GM18858 (cell line): ENCODE results near the gene KCNC3.

ENCODE experiments used
- ATAC-seq: cut with Tn5 transposase; IDR thresholded peaks from one replicate; pipeline ENCODE4 v1.9.1; 2021; ENCODE audit not compliant: unreplicated experiment

KCNC3 gene

DNA sequence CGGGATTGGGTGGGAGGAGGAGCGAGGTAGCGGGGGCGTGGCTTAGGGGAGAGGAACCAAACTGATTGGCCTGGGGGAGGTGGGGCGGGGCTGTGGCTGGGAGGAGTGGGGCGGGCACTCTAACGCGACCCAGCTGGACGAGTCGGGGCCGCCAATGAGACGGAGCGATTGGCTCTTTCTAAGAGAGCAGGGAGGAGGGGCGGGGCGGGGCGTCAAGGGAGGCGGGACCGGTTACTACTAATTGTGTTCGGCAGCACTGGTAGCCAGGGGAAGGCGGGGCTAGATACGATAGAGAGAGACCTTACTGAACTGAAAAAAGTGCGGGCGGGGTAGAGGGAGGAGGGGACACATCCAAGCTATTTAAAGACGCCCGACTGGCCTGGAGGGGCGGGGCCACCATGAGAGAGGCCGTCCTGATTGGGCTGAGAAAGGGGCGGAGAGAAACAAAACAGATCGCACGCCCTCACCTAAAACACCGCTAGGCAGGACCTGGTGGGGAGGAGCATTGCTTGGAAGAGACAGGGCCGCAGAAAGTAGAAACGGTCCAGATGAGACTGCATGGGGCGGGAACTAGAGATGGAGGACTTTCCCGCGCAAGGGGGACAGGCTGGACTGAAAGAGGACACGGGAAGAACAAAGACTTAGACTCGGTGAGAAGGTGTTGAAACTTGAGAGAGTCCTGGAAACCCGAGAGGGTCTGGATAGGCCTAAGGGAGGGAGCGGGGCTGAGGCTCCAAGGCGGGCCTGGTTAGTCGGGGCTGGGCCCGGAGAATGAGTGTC, at the start of gene KCNC3:
Gene KCNC3, minus strand, starts transcription at position 232 of the 780 bp plus-strand sequence. CDS start 295 bp downstream, outside the sequence.
- peak; percentile 30 for ATAC-seq

- ATAC-seq, result no peak
Measured at GRCh38 chr19:50378863-50379236, 49.7 kb upstream of the KCNC3 start.

DNA sequence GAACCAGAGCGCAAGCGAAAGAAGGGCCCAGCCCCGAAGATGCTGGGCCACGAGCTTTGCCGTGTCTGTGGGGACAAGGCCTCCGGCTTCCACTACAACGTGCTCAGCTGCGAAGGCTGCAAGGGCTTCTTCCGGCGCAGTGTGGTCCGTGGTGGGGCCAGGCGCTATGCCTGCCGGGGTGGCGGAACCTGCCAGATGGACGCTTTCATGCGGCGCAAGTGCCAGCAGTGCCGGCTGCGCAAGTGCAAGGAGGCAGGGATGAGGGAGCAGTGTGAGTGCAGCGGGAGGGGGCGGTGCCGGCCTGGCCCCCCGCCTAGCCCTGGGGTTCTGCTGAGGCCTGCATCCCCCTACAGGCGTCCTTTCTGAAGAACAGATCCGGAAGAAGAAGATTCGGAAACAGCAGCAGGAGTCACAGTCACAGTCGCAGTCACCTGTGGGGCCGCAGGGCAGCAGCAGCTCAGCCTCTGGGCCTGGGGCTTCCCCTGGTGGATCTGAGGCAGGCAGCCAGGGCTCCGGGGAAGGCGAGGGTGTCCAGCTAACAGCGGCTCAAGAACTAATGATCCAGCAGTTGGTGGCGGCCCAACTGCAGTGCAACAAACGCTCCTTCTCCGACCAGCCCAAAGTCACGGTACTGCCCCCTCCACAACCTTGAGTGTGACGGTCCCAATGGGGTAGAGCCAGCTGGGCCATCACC, 49.1 kb upstream of the KCNC3 start:
- no peak for ATAC-seq

- no peak for ATAC-seq
Measured at GRCh38 chr19:50377517-50377916, 48.3 kb upstream of the KCNC3 start.

DNA sequence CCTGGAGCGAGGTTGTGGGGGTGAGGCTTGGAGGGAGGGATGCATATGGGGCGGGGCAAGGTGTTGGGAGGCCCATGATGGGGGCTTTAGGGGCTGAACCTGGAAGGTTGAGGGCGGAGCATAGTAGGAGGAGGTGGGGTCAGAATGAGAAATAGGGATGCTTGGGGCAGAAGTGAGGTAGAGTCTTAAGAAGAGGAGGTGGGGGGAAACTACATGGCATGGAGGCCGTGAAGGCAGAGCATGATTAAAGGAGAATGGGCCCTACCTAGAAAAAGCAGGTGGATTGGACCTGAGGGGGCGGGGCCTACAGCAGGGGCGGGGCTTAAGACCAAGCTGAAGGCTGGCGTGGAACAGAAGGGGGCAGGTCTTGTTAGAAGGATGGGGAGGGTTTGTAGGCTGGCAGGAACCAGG, 47.9 kb upstream of the KCNC3 start:
- ATAC-seq, result no peak

- peak; percentile 75 for ATAC-seq
Measured at GRCh38 chr19:50376166-50377050, 47.2 kb upstream of the KCNC3 start, which contains the start of gene NR1H2. Gene NR1H2, plus strand, starts transcription at chr19:50376457. Its CDS starts 1,149 bp downstream, at chr19:50377606.

GRCh38 chr19:50371914-50372475, 42.8 kb upstream of the KCNC3 start:
- no peak for ATAC-seq

GRCh38 chr19:50368649-50369570, 39.7 kb upstream of the KCNC3 start:
- ATAC-seq, result no peak

DNA sequence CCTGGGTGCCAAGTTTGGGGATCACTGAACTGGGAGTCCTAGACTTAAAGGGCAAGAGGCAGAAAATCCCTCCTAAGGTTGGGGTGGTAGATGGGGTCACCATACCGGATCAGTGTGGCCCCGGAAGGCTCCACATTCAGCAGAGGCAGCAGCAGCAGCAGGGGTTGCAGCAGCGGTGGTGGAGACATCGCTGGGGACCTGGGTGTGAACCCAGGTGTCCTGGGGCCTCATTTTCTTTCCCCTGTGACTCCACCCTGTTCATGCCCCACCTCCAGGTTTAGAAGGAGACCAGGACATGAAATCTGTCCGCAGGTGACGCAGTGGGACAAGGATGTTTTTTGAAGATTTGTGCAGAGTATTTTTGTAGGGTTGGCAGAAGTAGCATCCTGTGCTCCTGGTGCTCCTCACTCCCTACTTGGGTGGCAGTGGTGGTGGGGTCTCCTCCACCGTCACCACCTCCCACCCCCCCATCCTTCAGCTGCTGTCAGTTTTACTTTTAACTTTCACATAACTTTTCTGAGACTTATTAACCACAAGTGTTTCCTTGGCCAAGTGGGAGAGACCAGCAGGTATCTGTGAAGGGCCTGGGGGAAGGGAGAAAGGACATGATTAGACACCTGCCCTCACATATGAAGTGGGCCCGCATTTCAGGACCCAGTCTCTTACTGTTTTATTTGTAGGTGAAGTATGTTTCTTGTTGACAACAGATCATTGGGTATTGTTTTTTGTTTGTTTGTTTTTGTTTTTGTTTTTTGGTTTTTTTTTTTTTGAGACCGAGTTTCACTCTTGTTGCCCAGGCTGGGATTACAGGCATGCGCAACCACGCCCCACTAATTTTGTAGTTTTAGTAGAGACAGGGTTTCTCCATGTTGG, 36.5 kb upstream of the KCNC3 start, which contains the start of gene NAPSA:
Gene NAPSA, minus strand, starts transcription at position 206 of the 873 bp plus-strand sequence. Its CDS starts 18 bp downstream, at position 188.
- ATAC-seq, result no peak

- ATAC-seq, result no peak
Measured at GRCh38 chr19:50362656-50363424, 33.7 kb upstream of the KCNC3 start.

- no peak for ATAC-seq
Measured at GRCh38 chr19:50362030-50362412, 32.8 kb upstream of the KCNC3 start.

DNA sequence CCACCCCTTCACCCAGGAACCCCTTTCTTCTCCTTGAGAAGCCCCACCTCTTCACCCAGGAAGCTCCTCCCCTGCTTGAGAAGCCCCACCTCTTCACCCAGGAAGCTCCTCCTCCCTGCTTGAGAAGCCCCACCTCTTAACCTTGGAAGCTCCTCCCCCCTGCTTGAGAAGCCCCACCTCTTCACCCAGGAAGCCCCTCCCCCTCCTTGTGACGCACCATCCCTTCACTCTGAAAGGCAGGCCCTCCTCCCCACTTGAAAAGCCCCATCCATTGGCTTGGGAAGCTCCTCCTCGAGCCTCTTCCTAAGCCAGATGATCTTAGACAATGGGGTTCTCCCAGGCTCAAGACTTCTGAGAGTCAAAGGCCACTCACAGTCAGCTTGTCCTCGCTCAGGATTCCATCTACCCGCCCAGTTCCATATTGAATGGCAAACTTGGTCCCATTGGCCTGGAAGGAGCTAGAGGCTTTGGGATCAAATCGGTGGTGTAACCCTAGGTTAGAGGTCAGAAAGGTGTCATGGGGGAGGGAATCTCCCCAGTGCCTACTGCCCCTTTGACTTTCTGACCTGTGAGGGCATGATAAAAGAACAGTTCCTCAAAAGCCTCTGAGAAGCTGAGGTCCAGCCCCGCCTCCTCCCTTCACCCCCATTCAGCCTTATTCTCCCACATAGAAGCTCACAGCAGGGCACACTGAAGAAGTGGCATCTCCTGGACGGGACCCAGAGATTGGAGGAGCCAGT, 32.3 kb upstream of the KCNC3 start:
- ATAC-seq, result no peak

DNA sequence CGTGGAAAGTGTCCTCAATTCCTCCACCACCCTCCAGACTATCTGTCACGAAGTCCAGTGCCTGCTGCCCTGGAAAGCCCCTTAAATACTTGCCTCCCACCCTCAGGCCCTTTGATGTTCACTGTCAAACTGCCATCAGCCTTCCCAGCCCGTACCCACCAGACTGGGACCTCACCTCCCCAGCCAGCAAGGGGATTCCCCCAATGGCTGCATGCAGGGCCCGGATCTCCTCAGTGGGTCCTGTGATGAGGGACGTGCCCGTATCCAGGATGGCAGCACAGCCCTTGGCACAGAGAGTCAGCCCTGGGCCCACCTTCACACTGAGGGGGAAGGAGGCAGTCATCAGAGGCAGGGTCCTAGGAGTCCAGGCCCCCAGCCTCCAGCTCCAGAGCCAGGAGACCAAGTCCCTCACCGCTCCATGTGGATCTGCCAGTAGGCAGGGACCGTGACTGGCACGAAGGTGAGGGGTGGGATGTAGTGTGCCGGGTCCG, 30.2 kb upstream of the KCNC3 start:
- no peak for ATAC-seq

- no peak for ATAC-seq
Measured at GRCh38 chr19:50358483-50359327, 29.5 kb upstream of the KCNC3 start.

DNA sequence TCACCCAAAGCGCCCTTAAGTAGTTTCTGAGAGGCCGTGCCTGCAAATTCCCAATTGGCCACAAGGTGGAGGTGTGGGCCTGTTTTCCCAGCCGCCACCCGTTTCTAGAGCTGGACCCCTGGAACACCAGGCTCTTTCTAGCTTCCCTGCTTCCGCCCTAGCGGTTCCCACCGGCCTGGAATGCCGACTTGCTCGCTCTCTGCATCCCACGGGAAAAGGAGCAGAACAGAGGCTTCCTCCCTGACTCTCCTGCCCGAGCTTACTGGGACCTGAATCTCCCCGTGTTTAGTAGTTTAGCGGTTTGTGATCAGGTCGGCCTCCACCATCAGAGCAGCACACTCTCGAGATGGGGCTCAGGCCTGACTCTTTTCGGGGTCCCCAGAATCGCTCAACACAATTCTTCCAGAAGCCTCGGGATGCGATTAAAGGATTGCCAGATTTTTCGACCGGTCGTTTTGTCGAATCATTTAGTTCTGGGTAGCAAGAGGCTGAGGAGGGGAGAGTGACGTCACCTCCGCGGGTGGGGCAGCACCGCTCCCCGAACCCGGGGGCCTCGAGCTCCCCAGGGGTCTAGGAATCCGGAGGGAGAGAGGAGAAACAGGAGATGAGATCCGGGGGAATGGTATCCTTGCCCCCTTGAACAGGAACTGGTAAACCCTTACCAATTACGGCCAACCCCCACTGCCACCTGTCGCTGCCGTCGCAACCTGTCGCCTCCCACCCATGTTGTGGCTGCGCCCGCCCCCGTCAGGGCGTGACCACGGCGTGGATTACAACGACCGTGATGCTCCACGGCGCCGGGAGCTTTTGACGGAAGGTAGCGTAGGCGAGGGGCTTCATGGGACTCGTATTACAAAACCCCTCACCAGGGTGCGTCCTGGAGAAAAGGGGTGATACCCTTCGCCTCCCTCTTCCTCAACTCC, 28.3 kb upstream of the KCNC3 start:
- ATAC-seq, result no peak
